HG02970 (cell line): Measurements from ENCODE around the gene ACAD10.

ENCODE experiments used
- ATAC-seq: cut with Tn5 transposase; IDR thresholded peaks from one replicate; pipeline ENCODE4 v1.9.1; 2021; ENCODE audit warnings: mild to moderate bottlenecking, moderate library complexity, moderate number of reproducible peaks; ENCODE audit not compliant: unreplicated experiment, low FRiP score

The ACAD10 gene

DNA sequence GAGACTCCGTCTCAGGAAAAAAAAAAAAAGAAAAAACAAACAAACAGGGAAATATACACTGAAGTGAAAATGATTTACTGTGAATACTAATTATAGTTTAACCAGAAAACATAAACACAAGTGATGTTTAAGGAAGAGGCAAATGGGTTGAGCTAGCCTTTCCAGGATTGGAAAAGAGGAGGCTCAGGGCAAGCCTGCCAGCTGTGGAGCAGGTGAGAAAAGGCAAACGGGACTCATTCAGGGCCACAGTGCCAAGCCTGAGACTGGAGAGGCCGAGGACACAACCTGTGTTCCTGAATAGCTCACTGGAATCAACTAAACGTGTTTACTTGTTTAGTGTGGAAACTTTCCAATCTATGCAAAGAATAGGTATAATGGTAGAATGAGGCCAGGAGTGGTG, 120.5 kb downstream of the ACAD10 start:
- no peak for ATAC-seq
